Neural cell (in vitro differentiated cells): ENCODE data around the gene SERPINA6. TPM values are rescaled to one million over a fixed set of nuclear protein-coding genes. Genes with fewer than 3 reads are reported as not detected.

ENCODE experiments used
- H2AFZ ChIP-seq: fragments of 200-600, 300-800 bp; sonication (generic), shearing (Covaris generic); 2 replicates; pipeline ENCODE4 v1.6.0; 2014; ENCODE audit warnings: low read depth, mild to moderate bottlenecking, antibody characterized with exemption, low read length, moderate library complexity
- H3F3A ChIP-seq: fragments of 200-600 bp; shearing (Covaris generic); 2 replicates; pipeline ENCODE4 v1.6.1; 2016; ENCODE audit warnings: mild to moderate bottlenecking, moderate library complexity, mixed read lengths, antibody characterized with exemption, low read length; ENCODE audit not compliant: insufficient read depth, poor library complexity, severe bottlenecking
- H3K27ac ChIP-seq: fragments of 200-600, 300-800 bp; sonication (generic), shearing (Covaris generic); 2 replicates; pipeline ENCODE4 v1.5.1; 2014; ENCODE audit warnings: mild to moderate bottlenecking, low read length, moderate library complexity
- H3K27me3 ChIP-seq: fragments of 300-800, 200-600 bp; sonication (generic), shearing (Covaris generic); 2 replicates; pipeline ENCODE4 v1.6.0; 2014; ENCODE audit warnings: mild to moderate bottlenecking, low read depth, low read length, moderate library complexity; ENCODE audit not compliant: insufficient read depth
- H3K36me3 ChIP-seq: fragments of 300-800, 200-600 bp; sonication (generic), shearing (Covaris generic); 2 replicates; pipeline ENCODE4 v1.5.1; 2014; ENCODE audit warnings: mild to moderate bottlenecking, antibody characterized with exemption, low read length, moderate library complexity; ENCODE audit not compliant: insufficient read depth
- H3K4me2 ChIP-seq: fragments of 300-800, 200-600 bp; sonication (generic), shearing (Covaris generic); 2 replicates; pipeline ENCODE4 v1.6.0; 2014; ENCODE audit warnings: mild to moderate bottlenecking, low read length
- H3K4me3 ChIP-seq: fragments of 300-800, 200-600 bp; sonication (generic), shearing (Covaris generic); 2 replicates; pipeline ENCODE4 v1.5.1; 2014; ENCODE audit warnings: mild to moderate bottlenecking, low read length, moderate library complexity
- H3K79me2 ChIP-seq: fragments of 200-600 bp; shearing (Covaris generic); replicated peaks from 2 replicates; pipeline ENCODE4 v1.6.0; 2014; ENCODE audit warnings: mild to moderate bottlenecking, low read length, moderate library complexity; ENCODE audit not compliant: insufficient read depth
- H3K9ac ChIP-seq: fragments of 300-800, 200-600 bp; sonication (generic), shearing (Covaris generic); 2 replicates; pipeline ENCODE4 v1.6.1; 2016; ENCODE audit warnings: mild to moderate bottlenecking, low read length, mixed read lengths
- H3K9me2 ChIP-seq: fragments of 200-600 bp; shearing (Covaris generic); 2 replicates; pipeline ENCODE4 v1.6.1; 2016; ENCODE audit warnings: mild to moderate bottlenecking, low read length, mixed read lengths; ENCODE audit not compliant: insufficient read depth
- H3K9me3 ChIP-seq: fragments of 200-600, 300-800 bp; sonication (generic), shearing (Covaris generic); 2 replicates; pipeline ENCODE4 v1.6.1; 2016; ENCODE audit warnings: mild to moderate bottlenecking, mixed run types, low read length, moderate library complexity, mixed read lengths
- H4K20me1 ChIP-seq: fragments of 200-600 bp; shearing (Covaris generic); 2 replicates; pipeline ENCODE4 v1.6.1; 2016; ENCODE audit warnings: mild to moderate bottlenecking, mixed run types; ENCODE audit not compliant: insufficient read depth
- CTCF ChIP-seq: fragments of 450-650 bp; IDR thresholded peaks from 2 replicates; pipeline ENCODE4 v1.5.1; 2014; ENCODE audit warnings: antibody characterized with exemption, mild to moderate bottlenecking, moderate library complexity; ENCODE audit not compliant: poor library complexity, severe bottlenecking
- EP300 ChIP-seq: fragments of 450-650 bp; conservative IDR thresholded peaks from 2 replicates; pipeline ENCODE4 v1.6.1; 2014; ENCODE audit warnings: antibody characterized with exemption, mild to moderate bottlenecking, moderate library complexity; ENCODE audit not compliant: poor library complexity, severe bottlenecking
- EZH2 ChIP-seq: fragments of 200-600, 300-800 bp; shearing (Covaris generic), sonication (generic); IDR thresholded peaks from 2 replicates; pipeline ENCODE4 v1.6.1; 2014; ENCODE audit warnings: antibody characterized with exemption, low read length, borderline replicate concordance, mild to moderate bottlenecking; ENCODE audit not compliant: insufficient read depth, poor library complexity, severe bottlenecking
- MXI1 ChIP-seq: fragments of 450-650 bp; conservative IDR thresholded peaks from 2 replicates; pipeline ENCODE4 v1.6.1; 2014; ENCODE audit warnings: antibody characterized with exemption, mild to moderate bottlenecking; ENCODE audit not compliant: poor library complexity, severe bottlenecking
- POLR2AphosphoS5 ChIP-seq: IDR thresholded peaks from 2 replicates; pipeline ENCODE4 v1.6.1; 2012
- RAD21 ChIP-seq: fragments of 450-650 bp; conservative IDR thresholded peaks from 2 replicates; pipeline ENCODE4 v1.6.1; 2014; ENCODE audit warnings: antibody characterized with exemption, mild to moderate bottlenecking, moderate library complexity
- REST ChIP-seq: IDR thresholded peaks from 2 replicates; pipeline ENCODE4 v1.6.1; 2012; ENCODE audit warnings: borderline replicate concordance
- SMC3 ChIP-seq: fragments of 450-650 bp; conservative IDR thresholded peaks from 2 replicates; pipeline ENCODE4 v1.6.1; 2014; ENCODE audit warnings: antibody characterized with exemption, mild to moderate bottlenecking, moderate library complexity; ENCODE audit not compliant: poor library complexity
- TAF1 ChIP-seq: IDR thresholded peaks from 2 replicates; pipeline ENCODE4 v1.6.1; 2012; ENCODE audit warnings: low read depth
- polyA plus RNA-seq: library from polyadenylated mRNA; depleted of rRNA; stranded (reverse); fragments of >200 nt; gene quantifications from 2 replicates; pipeline ENCODE4 v1.2.3, GENCODE V29; 2014

Gene SERPINA6
- polyA plus RNA-seq, 1 donor from 2014 or later, result not detected

GRCh38 chr14:94332587-94332986 lies 9.5 kb upstream of the SERPINA6 start:
- Histone ChIP-seq H2AFZ (no peak overlapping the region), H3K27me3 (no peaks in the 10 kb centered on the region), H3K4me2 (no peak overlapping the region), H3K36me3 (no peaks in the 10 kb centered on the region), H3K9me2 (no peaks in the 10 kb centered on the region), H3K79me2 (no peaks in the 10 kb centered on the region), H3K27ac (no peak overlapping the region), H4K20me1 (no peaks in the 10 kb centered on the region), H3K4me3 (no peak overlapping the region), H3K9me3 (peaks cover 3% of the 10 kb centered on the region), H3K9ac (no peak overlapping the region), H3F3A (no peaks in the 10 kb centered on the region)
- no peak for TF ChIP-seq REST
- TF ChIP-seq EP300, result no peak
- TF ChIP-seq CTCF, result no peak
- no peak for TF ChIP-seq MXI1
- TF ChIP-seq POLR2AphosphoS5, result no peak
- no peak for TF ChIP-seq RAD21
- TF ChIP-seq TAF1, result no peak
- no peak for TF ChIP-seq EZH2
- no peak for TF ChIP-seq SMC3

- H2AFZ ChIP-seq, result no peak overlapping the region
- peaks cover 3% of the 10 kb centered on the region for H3K9me3 ChIP-seq
- H3K36me3 ChIP-seq, result no peaks in the 10 kb centered on the region
- H3K79me2 ChIP-seq, result no peaks in the 10 kb centered on the region
- no peak overlapping the region for H3K4me2 ChIP-seq
- H3K27ac ChIP-seq, result no peak overlapping the region
- no peak overlapping the region for H3K4me3 ChIP-seq
- H3F3A ChIP-seq, result no peaks in the 10 kb centered on the region
- no peak overlapping the region for H3K9ac ChIP-seq
- H3K9me2 ChIP-seq, result no peaks in the 10 kb centered on the region
- no peaks in the 10 kb centered on the region for H3K27me3 ChIP-seq
- no peaks in the 10 kb centered on the region for H4K20me1 ChIP-seq
- no peak for TF ChIP-seq RAD21
- no peak for TF ChIP-seq SMC3
- no peak for TF ChIP-seq EP300
- no peak for TF ChIP-seq EZH2
- TF ChIP-seq CTCF, result no peak
- no peak for TF ChIP-seq MXI1
- TF ChIP-seq REST, result no peak
- no peak for TF ChIP-seq POLR2AphosphoS5
- no peak for TF ChIP-seq TAF1
Measured at GRCh38 chr14:94332063-94332583, 9.0 kb upstream of the SERPINA6 start.
